ENCODE measurements around the gene PDGFC. TPM values are rescaled to one million over a fixed set of nuclear protein-coding genes. Genes with fewer than 3 reads are reported as not detected.

Gene PDGFC
- total RNA-seq, 1 experiment from 2014 or later, result 9.8 TPM

DNA sequence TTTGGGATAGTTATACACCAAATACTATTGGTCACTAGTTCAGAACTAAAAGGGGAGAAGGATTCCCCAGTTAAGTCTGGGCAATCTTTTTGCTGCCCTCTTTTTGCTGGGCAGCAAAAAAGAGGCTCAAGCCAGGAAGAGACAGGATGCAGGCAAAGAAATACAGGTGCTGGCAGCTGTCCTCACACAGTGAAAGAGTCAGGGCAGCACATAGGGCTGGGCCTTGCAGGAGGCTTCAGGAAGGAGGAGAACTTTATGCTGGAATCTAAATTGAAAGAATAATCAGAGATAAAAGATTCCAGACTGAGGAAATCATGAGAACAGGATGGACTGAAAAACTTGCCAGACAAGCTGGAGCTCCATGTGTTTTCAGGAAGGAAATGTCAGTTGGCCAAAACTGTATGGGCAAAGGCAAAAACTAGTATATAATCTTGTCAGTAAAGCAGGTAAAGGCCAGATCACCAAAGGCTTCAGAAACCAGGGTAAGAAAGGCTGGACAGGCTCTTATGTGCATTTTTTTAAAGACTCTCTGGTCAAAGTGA, 46.8 kb downstream of the PDGFC start:
- ATAC-seq, result no peak
- RAD21 ChIA-PET (ENCODE audit: low non-redundant PET in 1 of 2, low total read pairs in 2 of 2, uncharacterized antibody in 2 of 2, unreplicated experiment in 2 of 2), result no interaction called here

DNA sequence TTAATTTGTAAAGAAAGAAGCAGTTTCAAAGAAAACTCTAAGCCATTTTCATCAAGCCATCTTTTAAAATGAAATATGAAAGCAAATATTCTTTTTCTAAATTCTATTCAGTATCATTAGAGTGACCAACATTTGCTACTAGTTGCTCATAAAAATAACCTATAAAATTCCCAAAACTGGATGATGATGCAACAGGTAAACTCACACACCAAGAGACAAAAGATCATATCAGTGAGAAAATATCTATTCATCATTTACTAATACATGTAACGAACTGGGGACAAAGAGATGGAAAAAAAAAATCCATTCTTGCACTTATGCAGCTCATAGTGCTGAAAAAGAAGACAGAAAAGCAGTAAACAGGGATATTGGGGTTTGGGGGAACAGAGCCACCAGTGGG, 48.1 kb downstream of the PDGFC start:
- no peak for ATAC-seq
- BruUV-seq (replicated peaks), result no TSS peak
- H3K9ac ChIP-seq (ENCODE audit: low read length), result no peak overlapping the region
- DNase-seq (ENCODE audit: low read depth, low spot score), result no peak
- intact Hi-C loops (cut with micrococcal nuclease), result no loop called here
- no peak overlapping the region for H2AFZ ChIP-seq (ENCODE audit: low read depth, low read length, poor library complexity, severe bottlenecking)
- no peaks in the 10 kb centered on the region for H3K9me2 ChIP-seq (ENCODE audit: insufficient read depth)
- H3K27ac ChIP-seq (ENCODE audit: low read depth, low read length), result no peak overlapping the region
- H3K9me3 ChIP-seq (ENCODE audit: control insufficient read depth in 1 of 2, insufficient read depth in 1 of 2, low read depth in 1 of 2, low read length in 2 of 2), result no peaks in the 10 kb centered on the region
- H3K36me3 ChIP-seq (ENCODE audit: control insufficient read depth in 1 of 2, insufficient read depth in 2 of 2, low read length in 2 of 2), result no peaks in the 10 kb centered on the region
- ChIA-PET POLR2A (no interaction called here), RAD21 (ENCODE audit: low non-redundant PET in 1 of 2, low total read pairs in 2 of 2, uncharacterized antibody in 2 of 2, unreplicated experiment in 2 of 2) (interaction anchor here in 1 of 2 experiments (1.0 kb wide), 1 partner anchor 448 kb away, joined by 3 read pairs; no protein-coding TSS in a partner anchor), CTCF (no interaction called here)
- no peaks in the 10 kb centered on the region for H3K4me1 ChIP-seq (ENCODE audit: control insufficient read depth in 1 of 2, insufficient read depth in 2 of 2, low read length in 2 of 2)
- no peak overlapping the region for H3K4me2 ChIP-seq (ENCODE audit: low read length)
- no peaks in the 10 kb centered on the region for H3K79me2 ChIP-seq (ENCODE audit: insufficient read depth, low read length)
- H3K4me3 ChIP-seq (replicated peaks in 1 of 2; ENCODE audit: low read depth in 1 of 2, low read length in 2 of 2), result no peak overlapping the region
- H3K27me3 ChIP-seq (ENCODE audit: insufficient read depth, low read length), result no peaks in the 10 kb centered on the region
- no peaks in the 10 kb centered on the region for H4K20me1 ChIP-seq (ENCODE audit: insufficient read depth)
- TF ChIP-seq ZNF274 (IDR thresholded peaks at IDR 0.05; ENCODE audit: low read depth, low read length), result no peak
- no peak for TF ChIP-seq POLR2A (IDR thresholded peaks at IDR 0.05; ENCODE audit: borderline replicate concordance, extremely low read depth, insufficient read depth, insufficient read length)
- TF ChIP-seq, protein P1, sequence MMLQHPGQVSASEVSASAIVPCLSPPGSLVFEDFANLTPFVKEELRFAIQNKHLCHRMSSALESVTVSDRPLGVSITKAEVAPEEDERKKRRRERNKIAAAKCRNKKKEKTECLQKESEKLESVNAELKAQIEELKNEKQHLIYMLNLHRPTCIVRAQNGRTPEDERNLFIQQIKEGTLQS (IDR thresholded peaks at IDR 0.05), result no peak
- no peak for TF ChIP-seq YY1 (IDR thresholded peaks at IDR 0.05; ENCODE audit: extremely low read depth, insufficient replicate concordance, low read depth, low read length)
- TF ChIP-seq, protein P2, sequence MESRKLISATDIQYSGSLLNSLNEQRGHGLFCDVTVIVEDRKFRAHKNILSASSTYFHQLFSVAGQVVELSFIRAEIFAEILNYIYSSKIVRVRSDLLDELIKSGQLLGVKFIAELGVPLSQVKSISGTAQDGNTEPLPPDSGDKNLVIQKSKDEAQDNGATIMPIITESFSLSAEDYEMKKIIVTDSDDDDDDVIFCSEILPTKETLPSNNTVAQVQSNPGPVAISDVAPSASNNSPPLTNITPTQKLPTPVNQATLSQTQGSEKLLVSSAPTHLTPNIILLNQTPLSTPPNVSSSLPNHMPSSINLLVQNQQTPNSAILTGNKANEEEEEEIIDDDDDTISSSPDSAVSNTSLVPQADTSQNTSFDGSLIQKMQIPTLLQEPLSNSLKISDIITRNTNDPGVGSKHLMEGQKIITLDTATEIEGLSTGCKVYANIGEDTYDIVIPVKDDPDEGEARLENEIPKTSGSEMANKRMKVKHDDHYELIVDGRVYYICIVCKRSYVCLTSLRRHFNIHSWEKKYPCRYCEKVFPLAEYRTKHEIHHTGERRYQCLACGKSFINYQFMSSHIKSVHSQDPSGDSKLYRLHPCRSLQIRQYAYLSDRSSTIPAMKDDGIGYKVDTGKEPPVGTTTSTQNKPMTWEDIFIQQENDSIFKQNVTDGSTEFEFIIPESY (IDR thresholded peaks at IDR 0.05; ENCODE audit: extremely low read depth, insufficient replicate concordance, low read length), result no peak

More for the DNA sequence above, 46.8 kb downstream of the PDGFC start:
- no peaks in the 10 kb centered on the region for H3K4me1 ChIP-seq (ENCODE audit: control insufficient read depth in 1 of 2, insufficient read depth in 2 of 2, low read length in 2 of 2)
- no TSS peak for BruUV-seq (replicated peaks)
- no peaks in the 10 kb centered on the region for H3K9me3 ChIP-seq (ENCODE audit: control insufficient read depth in 1 of 2, insufficient read depth in 1 of 2, low read depth in 1 of 2, low read length in 2 of 2)
- ChIA-PET POLR2A (no interaction called here), CTCF (no interaction called here)
- H3K9ac ChIP-seq (ENCODE audit: low read length), result no peak overlapping the region
- TF ChIP-seq EGR1 (IDR thresholded peaks at IDR 0.05; ENCODE audit: low read depth) (no peak), CBX3 (IDR thresholded peaks at IDR 0.05; ENCODE audit: low read depth) (no peak), POLR2A (IDR thresholded peaks at IDR 0.05; ENCODE audit: borderline replicate concordance, extremely low read depth, insufficient read depth, insufficient read length) (no peak), JUND (IDR thresholded peaks at IDR 0.05) (no peak), RAD21 (IDR thresholded peaks at IDR 0.05; ENCODE audit: low read depth) (no peak), YY1 (IDR thresholded peaks at IDR 0.05; ENCODE audit: extremely low read depth, insufficient replicate concordance, low read depth, low read length) (no peak), SP1 (IDR thresholded peaks at IDR 0.05; ENCODE audit: low read depth) (no peak), EZH2 (IDR thresholded peaks at IDR 0.05) (no peak)
- TF ChIP-seq, protein P2 (IDR thresholded peaks at IDR 0.05; ENCODE audit: extremely low read depth, insufficient replicate concordance, low read length), result no peak
- TF ChIP-seq, protein P3, sequence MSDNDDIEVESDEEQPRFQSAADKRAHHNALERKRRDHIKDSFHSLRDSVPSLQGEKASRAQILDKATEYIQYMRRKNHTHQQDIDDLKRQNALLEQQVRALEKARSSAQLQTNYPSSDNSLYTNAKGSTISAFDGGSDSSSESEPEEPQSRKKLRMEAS (IDR thresholded peaks at IDR 0.05), result no peak
- intact Hi-C loops (cut with micrococcal nuclease), result no loop called here
- H3K4me3 ChIP-seq (replicated peaks in 1 of 2; ENCODE audit: low read depth in 1 of 2, low read length in 2 of 2), result no peak overlapping the region
- no peak for DNase-seq (ENCODE audit: low read depth, low spot score)
- H3K79me2 ChIP-seq (ENCODE audit: insufficient read depth, low read length), result no peaks in the 10 kb centered on the region
- H4K20me1 ChIP-seq (ENCODE audit: insufficient read depth), result no peaks in the 10 kb centered on the region
- H2AFZ ChIP-seq (ENCODE audit: low read depth, low read length, poor library complexity, severe bottlenecking), result no peak overlapping the region
- no peaks in the 10 kb centered on the region for H3K36me3 ChIP-seq (ENCODE audit: control insufficient read depth in 1 of 2, insufficient read depth in 2 of 2, low read length in 2 of 2)
- H3K27me3 ChIP-seq (ENCODE audit: insufficient read depth, low read length), result no peaks in the 10 kb centered on the region
- no peak overlapping the region for H3K4me2 ChIP-seq (ENCODE audit: low read length)
- no peaks in the 10 kb centered on the region for H3K9me2 ChIP-seq (ENCODE audit: insufficient read depth)
- no peak overlapping the region for H3K27ac ChIP-seq (ENCODE audit: low read depth, low read length)
